AG09319 (cell line): Measurements from ENCODE around the gene RWDD4.

Experiments used
- DNase-seq: peaks from one replicate; pipeline ENCODE4 v3.0.0-alpha.2; 2010; ENCODE audit warnings: low read depth; ENCODE audit errors: extremely low read depth
- TF ChIP-seq, protein P1 (sequence below): IDR thresholded peaks from 2 replicates; pipeline ENCODE4 v1.5.1; 2011; ENCODE audit warnings: low read depth, mild to moderate bottlenecking, inconsistent platforms, low read length, moderate library complexity

The RWDD4 gene

DNA sequence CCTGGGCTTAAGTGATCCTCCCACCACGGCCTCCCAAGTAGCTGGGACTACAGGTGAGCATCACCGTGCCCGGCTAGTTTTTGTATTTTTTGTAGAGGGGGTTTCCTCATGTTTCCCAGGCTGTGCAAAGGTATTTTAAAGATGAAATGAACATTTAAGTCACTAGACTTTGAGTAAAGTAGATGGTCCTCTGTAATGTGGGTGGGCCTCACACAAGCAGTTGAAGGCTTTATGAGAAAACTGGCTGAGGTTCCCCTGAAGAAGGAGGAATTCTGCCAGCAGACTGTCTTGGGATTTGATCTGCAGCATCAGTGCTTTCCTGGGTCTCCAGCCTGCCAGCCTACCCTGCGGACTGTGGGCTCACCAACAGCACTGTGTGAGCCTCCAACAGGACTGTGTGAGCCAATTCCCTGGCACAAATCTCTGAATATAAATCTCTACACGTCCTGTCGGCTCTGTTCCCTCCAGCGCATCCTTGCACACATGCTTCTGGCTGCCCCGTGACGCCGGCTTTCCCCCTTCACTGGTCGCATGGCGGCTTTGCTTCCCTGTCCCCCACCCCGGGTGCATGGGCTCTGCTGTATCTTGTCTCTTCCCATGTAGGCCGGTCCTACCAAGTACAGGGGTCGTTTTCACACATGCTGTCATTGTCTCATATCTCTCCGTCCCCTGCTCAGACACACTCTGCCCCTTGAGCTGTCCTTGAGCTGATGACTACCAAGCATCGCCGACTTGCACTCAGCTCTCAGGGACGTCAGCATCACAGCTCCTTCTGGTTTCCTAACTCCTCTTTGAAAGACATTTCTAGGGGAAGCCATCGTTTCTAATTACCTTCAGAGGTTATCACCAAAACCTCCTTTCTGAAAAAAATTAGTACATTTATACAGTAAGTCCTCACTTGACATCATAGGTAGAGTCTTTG lies 46.4 kb downstream of the RWDD4 start:
- DNase-seq: no peak

DNA sequence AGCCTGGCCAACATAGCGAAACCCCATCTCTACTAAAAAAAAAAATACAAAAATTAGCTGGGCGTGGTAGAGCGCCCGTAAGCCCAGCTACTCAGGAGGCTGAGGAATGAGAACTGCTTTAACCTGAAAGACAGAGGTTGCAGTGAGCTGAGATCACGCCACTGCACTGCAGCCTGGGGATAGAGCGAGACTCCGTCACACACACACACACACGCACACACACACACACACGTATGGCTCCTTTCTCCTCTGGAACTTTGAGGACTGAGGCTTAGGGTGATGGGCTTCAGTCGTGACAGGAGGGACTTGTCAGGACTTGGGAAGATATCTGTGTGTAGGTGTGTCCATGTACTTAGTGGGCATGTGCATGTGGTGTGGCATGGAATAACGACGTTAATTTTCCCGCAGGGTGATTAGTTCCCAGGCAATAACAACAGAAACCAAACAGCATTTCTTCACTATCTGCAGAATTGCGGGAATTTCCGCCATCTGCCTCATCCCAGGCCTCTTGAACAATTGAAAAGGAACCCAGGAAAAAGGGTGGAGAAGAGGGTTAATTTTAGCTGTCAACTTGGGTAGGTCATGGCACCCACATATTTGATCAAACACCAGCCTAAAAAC lies 47.7 kb downstream of the RWDD4 start:
- TF ChIP-seq, protein P1, sequence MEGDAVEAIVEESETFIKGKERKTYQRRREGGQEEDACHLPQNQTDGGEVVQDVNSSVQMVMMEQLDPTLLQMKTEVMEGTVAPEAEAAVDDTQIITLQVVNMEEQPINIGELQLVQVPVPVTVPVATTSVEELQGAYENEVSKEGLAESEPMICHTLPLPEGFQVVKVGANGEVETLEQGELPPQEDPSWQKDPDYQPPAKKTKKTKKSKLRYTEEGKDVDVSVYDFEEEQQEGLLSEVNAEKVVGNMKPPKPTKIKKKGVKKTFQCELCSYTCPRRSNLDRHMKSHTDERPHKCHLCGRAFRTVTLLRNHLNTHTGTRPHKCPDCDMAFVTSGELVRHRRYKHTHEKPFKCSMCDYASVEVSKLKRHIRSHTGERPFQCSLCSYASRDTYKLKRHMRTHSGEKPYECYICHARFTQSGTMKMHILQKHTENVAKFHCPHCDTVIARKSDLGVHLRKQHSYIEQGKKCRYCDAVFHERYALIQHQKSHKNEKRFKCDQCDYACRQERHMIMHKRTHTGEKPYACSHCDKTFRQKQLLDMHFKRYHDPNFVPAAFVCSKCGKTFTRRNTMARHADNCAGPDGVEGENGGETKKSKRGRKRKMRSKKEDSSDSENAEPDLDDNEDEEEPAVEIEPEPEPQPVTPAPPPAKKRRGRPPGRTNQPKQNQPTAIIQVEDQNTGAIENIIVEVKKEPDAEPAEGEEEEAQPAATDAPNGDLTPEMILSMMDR: no peak
- no peak for DNase-seq

More for the DNA sequence above, 46.4 kb downstream of the RWDD4 start:
- TF ChIP-seq, protein P1: no peak

DNA sequence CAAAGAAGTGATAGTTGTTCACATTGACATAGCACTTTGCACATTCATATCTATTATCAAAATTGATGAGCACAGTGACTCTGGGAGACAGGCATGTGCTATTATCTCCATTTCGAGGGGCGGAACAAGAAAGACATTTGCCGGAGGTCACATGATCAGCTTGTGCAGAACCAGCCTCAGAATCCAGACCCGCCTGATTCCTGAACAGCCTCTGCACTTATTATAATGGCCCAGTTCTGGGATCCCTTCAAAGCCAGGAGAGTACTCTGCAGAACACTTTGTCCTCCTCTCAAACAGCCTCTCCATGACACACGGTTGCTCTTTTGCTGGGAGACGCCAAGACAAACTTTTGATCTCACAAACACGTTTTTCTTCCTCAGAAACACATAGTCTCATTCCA lies 48.4 kb downstream of the RWDD4 start:
- no peak for DNase-seq
- TF ChIP-seq, protein P1: no peak

DNA sequence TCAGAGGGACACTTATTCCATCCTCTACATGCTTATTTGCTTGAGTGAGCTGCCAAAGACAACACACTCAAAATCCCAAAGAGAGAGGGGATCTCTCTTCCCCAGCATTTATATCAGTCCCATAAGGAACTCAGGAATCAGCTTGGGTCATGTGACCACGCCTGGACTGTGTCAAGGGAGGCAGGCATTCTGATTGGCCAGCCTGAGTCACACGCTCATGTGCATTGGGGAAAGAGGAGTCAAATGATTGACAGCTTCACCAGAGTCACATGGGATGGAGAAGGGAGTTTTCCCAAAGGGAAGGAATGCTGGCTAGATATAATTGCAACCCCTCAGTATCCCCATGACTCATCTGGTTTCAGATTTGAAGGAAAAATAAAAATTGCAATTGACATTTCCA lies 49.0 kb downstream of the RWDD4 start:
- DNase-seq: no peak
- TF ChIP-seq, protein P1: no peak

DNA sequence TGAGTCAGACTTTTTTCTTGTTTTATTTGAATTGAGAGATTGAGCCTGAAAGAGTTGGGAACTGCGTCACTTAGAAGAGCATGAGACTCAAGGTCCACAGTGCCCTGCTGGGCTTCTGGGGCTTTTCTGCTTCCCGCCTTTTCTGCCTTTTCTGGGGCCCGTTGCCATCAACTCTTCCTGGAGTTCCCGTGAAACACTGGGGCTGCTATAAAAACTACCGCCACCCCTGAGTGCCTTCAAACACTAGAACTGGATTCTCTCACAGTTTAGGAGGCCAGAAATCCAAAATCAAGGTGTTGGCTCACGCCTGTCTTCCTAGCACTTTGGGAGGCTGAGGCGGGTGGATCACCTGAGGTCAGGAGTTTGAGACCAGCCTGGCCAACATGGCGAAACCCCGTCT lies 49.8 kb downstream of the RWDD4 start:
- DNase-seq: no peak
- TF ChIP-seq, protein P1: no peak

DNA sequence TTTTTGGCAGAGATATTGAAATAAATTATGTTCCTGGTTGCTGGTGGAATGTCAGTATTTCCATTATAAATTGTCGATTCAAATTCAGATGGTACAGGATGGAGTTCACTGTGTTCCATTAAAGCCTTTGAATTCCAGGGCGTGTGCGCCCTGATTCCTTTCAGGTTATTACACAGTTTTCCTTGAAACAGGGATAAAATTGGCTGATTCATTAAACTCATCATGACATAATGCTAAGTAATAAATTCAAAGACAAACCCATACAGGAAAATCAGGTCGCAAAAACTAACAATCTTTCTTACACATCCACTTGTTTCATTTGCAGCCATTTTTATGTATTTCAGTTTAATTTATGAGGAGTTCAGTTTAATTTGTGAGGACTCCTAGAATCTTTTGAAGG lies 51.1 kb downstream of the RWDD4 start:
- DNase-seq: no peak
- TF ChIP-seq, protein P1: no peak

DNA sequence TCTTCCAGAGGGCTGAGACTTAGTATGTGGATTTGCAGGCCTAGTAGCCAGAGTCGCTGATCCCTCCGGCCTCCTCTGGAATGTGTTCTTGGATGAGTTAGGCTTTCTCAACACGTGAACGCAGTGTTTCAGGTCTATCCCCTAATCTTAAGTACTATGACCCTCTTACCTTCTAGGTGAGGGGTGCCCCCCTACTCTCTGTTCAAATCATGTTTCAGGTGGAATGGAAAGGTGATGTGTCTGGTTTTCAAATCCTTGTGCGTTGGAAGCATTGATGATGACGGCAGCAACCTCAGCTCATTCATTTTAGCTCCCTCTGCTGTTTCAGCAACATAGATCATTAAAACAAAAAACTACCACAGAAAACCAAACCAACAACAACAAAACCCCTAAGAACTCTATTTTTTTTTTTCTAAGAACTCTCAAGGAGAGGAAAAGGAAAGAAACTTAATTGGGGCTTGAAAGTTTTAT lies 56.4 kb downstream of the RWDD4 start:
- TF ChIP-seq, protein P1: peak; percentile 48
- no peak for DNase-seq
